Spleen (tissue), 11 donors: ENCODE data around the gene DCHS2. TPM values are rescaled to one million over a fixed set of nuclear protein-coding genes. Genes with fewer than 3 reads are reported as not detected.

Experiments
- DNase-seq: peaks from one replicate; pipeline ENCODE4 v3.0.0-alpha.2; 2020
- H3K27ac ChIP-seq, 8 donors: fragments of 200-600 bp; sonication (generic) in 7 of 8; 1 replicate in 4 of 8; 2 replicates in 4 of 8; pipeline versions ENCODE4 v1.5.0 to v1.8.0; 2016 to 2021; ENCODE audit warnings: inconsistent platforms in 4 of 8, mild to moderate bottlenecking in 4 of 8, moderate library complexity in 1 of 8
- H3K27me3 ChIP-seq, 7 donors: fragments of 200-600 bp; sonication (generic) in 6 of 7; replicated peaks in 1 of 7; 1 replicate in 4 of 7; 2 replicates in 3 of 7; pipeline versions ENCODE4 v1.5.0 to v1.8.0; 2016 to 2021; ENCODE audit warnings: inconsistent platforms in 3 of 7, mild to moderate bottlenecking in 1 of 7
- H3K36me3 ChIP-seq, 6 donors: fragments of 200-600 bp; sonication (generic) in 5 of 6; 1 replicate in 4 of 6; 2 replicates in 2 of 6; pipeline versions ENCODE4 v1.5.0 to v1.8.0; 2016 to 2021; ENCODE audit warnings: inconsistent platforms in 2 of 6
- H3K4me1 ChIP-seq, 6 donors: fragments of 200-600 bp; sonication (generic) in 5 of 6; 1 replicate in 3 of 6; 2 replicates in 3 of 6; pipeline versions ENCODE4 v1.5.0 to v1.8.0; 2016 to 2021; ENCODE audit warnings: inconsistent platforms in 3 of 6
- H3K4me3 ChIP-seq, 8 donors: fragments of 200-600 bp; sonication (generic) in 7 of 8; 1 replicate in 4 of 8; 2 replicates in 4 of 8; pipeline versions ENCODE4 v1.5.0 to v1.8.0; 2016 to 2021; ENCODE audit warnings: inconsistent platforms in 4 of 8, mild to moderate bottlenecking in 4 of 8, moderate library complexity in 2 of 8
- H3K9me3 ChIP-seq, 8 donors: fragments of 200-600 bp; sonication (generic) in 7 of 8; 1 replicate in 4 of 8; 2 replicates in 4 of 8; pipeline versions ENCODE4 v1.5.0 to v1.8.0; 2016 to 2021; ENCODE audit warnings: inconsistent platforms in 4 of 8
- CTCF ChIP-seq, 11 experiments: fragments of 200-600 bp in 7 of 11; fragments of 450-650 bp in 4 of 11; sonication (generic) in 4 of 11; IDR thresholded peaks in 8 of 11; conservative IDR thresholded peaks in 3 of 11; 1 replicate in 7 of 11; 2 replicates in 4 of 11; pipeline versions ENCODE4 v1.4.0 to v1.8.0; 2016 to 2021; ENCODE audit warnings: antibody characterized with exemption in 11 of 11, inconsistent platforms in 4 of 11, mild to moderate bottlenecking in 1 of 11
- POLR2A ChIP-seq, 3 donors: fragments of 450-650 bp; IDR thresholded peaks; one replicate each; pipeline ENCODE4 v1.5.1; 2017; ENCODE audit warnings: antibody characterized with exemption in 3 of 3, mild to moderate bottlenecking in 1 of 3
- POLR2AphosphoS5 ChIP-seq, 3 donors: sonication (generic); formaldehyde crosslinking; IDR thresholded peaks; one replicate each; pipeline ENCODE4 v1.5.1; 2017; ENCODE audit warnings: antibody characterized with exemption in 3 of 3
- WGBS, 5 donors: extraction: QIAGEN DNeasy Blood & Tissue Kit in 3 of 5; methylation state at CpG; one replicate each; pipeline versions ENCODE4 v1.1.5 to v1.1.7; 2013 to 2018; 5-methylcytosine and 5-hydroxymethylcytosine counted together
- intact Hi-C: fragments of 100-400 bp; cut with DNase I; formaldehyde crosslinking; loops from one replicate; pipeline ENCODE4 v1.15.0; 2023; ENCODE audit warnings: low total_unique reads
- polyA plus RNA-seq, 3 donors: library from polyadenylated mRNA; stranded (reverse); fragments of 200-250 nt; gene quantifications; one replicate each; pipeline ENCODE4 v1.2.1, GENCODE V29; 2013
- total RNA-seq, 7 donors: library from RNA; depleted of rRNA in 3 of 7; stranded (reverse); fragments of >200 nt in 3 of 7; fragmentation: NEBNext Ultra II Directional in 4 of 7; extraction: Animal tissue kit (Norgen Biotek cat#: 25700) in 4 of 7; gene quantifications; one replicate each; pipeline versions ENCODE4 v1.1.0 to v1.2.1, GENCODE V29; 2016 to 2021
- donor health status: healthy with polysubstance abuse.
- donor health status: DM: no; HTN: no; CAD: no; lungs with moderate emphysema.
- donor health status: DM: no; HTN: no; CAD: no.
- donor health status: Bipolar disorder and iron deficiency.
- donor health status: healthy.
- donor health status: DM: no; HTN: no; CAD: no.
- donor health status: DM: yes; HTN: yes; CAD: no.

DCHS2 gene
- total and polyA plus RNA-seq, 10 donors, result under 0.01 to 0.55 (median 0.05) TPM; not detected in 1

DNA sequence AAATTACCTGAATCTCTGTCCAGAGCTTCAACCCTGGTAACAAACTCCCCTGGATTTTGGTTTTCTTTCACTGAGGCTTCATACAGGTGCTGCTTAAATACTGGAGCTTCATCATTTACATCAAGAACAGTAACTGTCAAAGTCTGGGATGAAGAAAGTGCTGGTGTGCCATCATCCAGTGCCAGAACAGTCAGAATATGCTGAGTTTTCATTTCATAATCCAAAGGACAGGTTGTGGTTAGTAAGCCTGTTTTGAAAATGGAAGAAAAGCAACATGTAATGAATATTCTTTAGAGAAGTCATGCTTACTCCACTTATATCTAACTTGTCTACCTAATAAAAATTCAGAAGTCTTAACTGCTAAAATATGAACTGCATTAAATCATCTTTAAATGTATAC lies 175.9 kb downstream of the DCHS2 start:
- TF ChIP-seq POLR2A (IDR thresholded peaks at IDR 0.05) (no peak), CTCF (IDR thresholded peaks at IDR 0.05 in 8 of 11, conservative IDR thresholded peaks at IDR 0.05 in 3 of 11) (no peak), POLR2AphosphoS5 (IDR thresholded peaks at IDR 0.05) (no peak)
- intact Hi-C loops, result no loop called here
- peaks cover 0 to 12% (median 7%) of the 10 kb centered on the region in 8 donors for H3K9me3 ChIP-seq
- no peak overlapping the region for H3K4me3 ChIP-seq
- no peaks in the 10 kb centered on the region for H3K36me3 ChIP-seq
- no peaks in the 10 kb centered on the region for H3K4me1 ChIP-seq
- peaks cover 0 to 5% (median 0%) of the 10 kb centered on the region in 7 donors for H3K27me3 ChIP-seq
- no peak overlapping the region for H3K27ac ChIP-seq
- no peak for DNase-seq

GRCh38 chr4:154314248-154314647 lies 177.4 kb downstream of the DCHS2 start:
- H3K9me3 ChIP-seq, result peaks cover 0 to 11% (median 7%) of the 10 kb centered on the region in 8 donors
- no peaks in the 10 kb centered on the region for H3K27me3 ChIP-seq
- WGBS, 5 donors, result 41 to 71% (median 42%) methylated on average over 4 of the region's 4 CpGs
- intact Hi-C loops, result no loop called here
- DNase-seq, result no peak
- no peaks in the 10 kb centered on the region for H3K4me1 ChIP-seq
- TF ChIP-seq POLR2AphosphoS5 (IDR thresholded peaks at IDR 0.05) (no peak), CTCF (IDR thresholded peaks at IDR 0.05 in 8 of 11, conservative IDR thresholded peaks at IDR 0.05 in 3 of 11) (no peak), POLR2A (IDR thresholded peaks at IDR 0.05) (no peak)
- no peak overlapping the region for H3K27ac ChIP-seq
- no peak overlapping the region for H3K4me3 ChIP-seq
- no peaks in the 10 kb centered on the region for H3K36me3 ChIP-seq

GRCh38 chr4:154313004-154313585 lies 178.5 kb downstream of the DCHS2 start:
- Histone ChIP-seq H3K36me3 (no peaks in the 10 kb centered on the region), H3K27me3 (no peaks in the 10 kb centered on the region), H3K4me3 (no peak overlapping the region), H3K27ac (no peak overlapping the region), H3K9me3 (peaks cover 0 to under 1% (median 0%) of the 10 kb centered on the region in 8 donors), H3K4me1 (no peaks in the 10 kb centered on the region)
- 70 to 76% (median 73%) methylated on average over 5 of the region's 5 CpGs for WGBS, 5 donors
- no peak for DNase-seq
- TF ChIP-seq POLR2A (IDR thresholded peaks at IDR 0.05) (no peak), CTCF (IDR thresholded peaks at IDR 0.05 in 8 of 11, conservative IDR thresholded peaks at IDR 0.05 in 3 of 11) (no peak), POLR2AphosphoS5 (IDR thresholded peaks at IDR 0.05) (no peak)
- intact Hi-C loops, result no loop called here

DNA sequence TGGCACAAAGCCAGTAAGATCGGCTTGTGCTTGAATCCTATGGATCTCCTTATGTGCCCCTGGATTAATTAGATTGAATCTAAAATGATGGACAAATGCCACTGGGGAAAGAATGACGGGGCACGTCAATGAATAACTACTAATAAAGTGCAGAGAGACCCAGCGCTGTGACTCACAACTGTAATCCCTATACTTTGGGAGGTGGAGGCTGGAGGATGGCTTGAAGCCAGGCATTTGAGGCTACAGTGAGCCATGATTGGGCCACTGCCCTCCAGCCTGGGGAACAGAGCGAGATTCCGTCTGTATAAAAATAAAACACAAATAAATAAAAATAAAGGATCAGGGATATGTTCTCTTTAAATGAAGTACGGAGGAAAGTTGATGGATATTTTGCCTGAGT lies 179.4 kb downstream of the DCHS2 start:
- Histone ChIP-seq H3K27ac (no peak overlapping the region), H3K9me3 (no peaks in the 10 kb centered on the region), H3K4me3 (no peak overlapping the region), H3K4me1 (no peaks in the 10 kb centered on the region), H3K36me3 (no peaks in the 10 kb centered on the region), H3K27me3 (no peaks in the 10 kb centered on the region)
- 78 to 92% (median 88%) methylated on average over 7 of the region's 7 CpGs for WGBS, 5 donors
- no peak for DNase-seq
- intact Hi-C loops, result no loop called here
- TF ChIP-seq POLR2A (IDR thresholded peaks at IDR 0.05) (no peak), CTCF (IDR thresholded peaks at IDR 0.05 in 8 of 11, conservative IDR thresholded peaks at IDR 0.05 in 3 of 11) (no peak), POLR2AphosphoS5 (IDR thresholded peaks at IDR 0.05) (no peak)
